ENCODE measurements around the gene SFXN1. TPM values are rescaled to one million over a fixed set of nuclear protein-coding genes. Genes with fewer than 3 reads are reported as not detected.

Gene SFXN1
- total and polyA plus RNA-seq, 2 of the 4 experiments (the other 2 are of a cell fraction), result 131 to 410 TPM

GRCh38 chr5:175558801-175559480 lies 80.6 kb downstream of the SFXN1 start:
- intact Hi-C loops (cut with micrococcal nuclease) (no loop called here), in situ Hi-C loops (cut with MboI; ENCODE audit: low sequenced_read_pairs) (no loop called here), dilution Hi-C loops (cut with HindIII; ENCODE audit: low sequenced_read_pairs, unreplicated experiment) (no loop called here)
- Histone ChIP-seq H3K4me2 (ENCODE audit: low read depth, low read length) (no peak overlapping the region), H3K9ac (ENCODE audit: low read depth, low read length) (no peak overlapping the region), H3K23ac (ENCODE audit: low read depth, low read length) (no peak overlapping the region), H2BK120ac (ENCODE audit: low read depth, low read length) (no peak overlapping the region), H4K91ac (ENCODE audit: insufficient read depth, low read depth, low read length) (no peak overlapping the region), H2BK20ac (ENCODE audit: low read depth, low read length) (no peak overlapping the region), H2BK5ac (ENCODE audit: low read depth, low read length, poor library complexity, severe bottlenecking) (no peak overlapping the region), H3K27me3 (ENCODE audit: control insufficient read depth, insufficient read depth, low read length) (no peaks in the 10 kb centered on the region), H4K5ac (ENCODE audit: low read depth, low read length) (no peak overlapping the region), H2BK15ac (ENCODE audit: low read depth, low read length) (no peak overlapping the region), H3K4me3 (ENCODE audit: insufficient read depth, low read depth, low read length) (no peak overlapping the region), H3K27ac (ENCODE audit: insufficient read depth, low read length) (no peak overlapping the region), H3K79me1 (ENCODE audit: low read depth in 1 of 2, low read length in 2 of 2) (no peaks in the 10 kb centered on the region), H3K9me1 (ENCODE audit: insufficient read depth, low read length) (no peaks in the 10 kb centered on the region), H3K4me1 (ENCODE audit: control insufficient read depth, insufficient read depth, low read length) (no peaks in the 10 kb centered on the region), H3K14ac (replicated peaks; ENCODE audit: low read depth, low read length) (no peak overlapping the region), H3K36me3 (ENCODE audit: control insufficient read depth, insufficient read depth, low read length) (no peaks in the 10 kb centered on the region), H2AK9ac (replicated peaks; ENCODE audit: low read depth, low read length, poor library complexity) (no peak overlapping the region), H2AK5ac (ENCODE audit: low read depth, low read length) (no peak overlapping the region), H3K18ac (ENCODE audit: low read depth, low read length) (no peak overlapping the region), H3K56ac (ENCODE audit: extremely low read depth, insufficient read depth, low read length) (no peak overlapping the region), H4K20me1 (ENCODE audit: insufficient read depth, low read length) (no peaks in the 10 kb centered on the region), H2AFZ (replicated peaks; ENCODE audit: low read length, poor library complexity) (no peak overlapping the region), H4K8ac (ENCODE audit: low read depth in 2 of 2, low read length in 2 of 2) (no peak overlapping the region), H3K9me3 (ENCODE audit: control insufficient read depth, insufficient read depth, low read length) (0 out of 2 replicates have a peak, but pooled peaks cover 1% of the 10 kb centered on the region), H3K4ac (ENCODE audit: low read depth, low read length) (no peak overlapping the region)
- CTCF ChIA-PET, result no interaction called here
- no CpG with 5 or more reads among the region's 9 CpGs for WGBS, 2 experiments (ENCODE audit: extremely low coverage in 2 of 2, insufficient read length in 1 of 2)
- TF ChIP-seq RFX5 (IDR thresholded peaks at IDR 0.05; ENCODE audit: low read depth, low read length) (no peak), FOS (IDR thresholded peaks at IDR 0.05; ENCODE audit: low read depth, low read length) (no peak), BHLHE40 (IDR thresholded peaks at IDR 0.05; ENCODE audit: low read depth, low read length) (no peak), POLR2A (IDR thresholded peaks at IDR 0.05; ENCODE audit: low read depth, low read length) (no peak)
- DNase-seq (no peak), ATAC-seq (ENCODE audit: low read depth) (no peak)
- POLR2A ChIA-PET (ENCODE audit: unreplicated experiment), result no interaction called here
- no TSS peak for BruUV-seq (replicated peaks)
